IMR-90 (cell line): ENCODE data around the gene HOTAIR. TPM values are rescaled to one million over a fixed set of nuclear protein-coding genes. Genes with fewer than 3 reads are reported as not detected.

ENCODE experiments used
- ATAC-seq: fragments of 200-7000 bp; cut with Tn5 transposase; 2 replicates; pipeline ENCODE4 v1.9.1; 2020; ENCODE audit warnings: low read depth, mild to moderate bottlenecking, moderate library complexity
- BruUV-seq: library from RNA; stranded (reverse); fragments of 400-500 nt; replicated peaks from 2 replicates; lab custom pipeline; 2021; lab: Mats Ljungman, UMichigan
- CTCF ChIA-PET: fragments of 300-600 bp; formaldehyde crosslinking; extraction: SDS; loops from one replicate; lab custom pipeline; 2021; ENCODE audit warnings: antibody characterized with exemption; lab: Yijun Ruan, JAX
- POLR2A ChIA-PET: fragments of 300-600 bp; sonication (Branson Sonifier 250); formaldehyde crosslinking; loops from one replicate; lab custom pipeline; 2022; ENCODE audit warnings: antibody characterized with exemption; ENCODE audit not compliant: unreplicated experiment; lab: Charles Lee
- DNase-seq: peaks from one replicate; pipeline ENCODE4 v3.0.0; 2013
- H2AFZ ChIP-seq: replicated peaks from 2 replicates; pipeline ENCODE3; 2013; ENCODE audit warnings: low read length, mild to moderate bottlenecking; ENCODE audit not compliant: poor library complexity
- H2AK5ac ChIP-seq: 2 replicates; pipeline ENCODE4 v1.6.1; 2013; ENCODE audit warnings: low read depth, low read length, inconsistent platforms
- H2AK9ac ChIP-seq: replicated peaks from 2 replicates; pipeline ENCODE3; 2013; ENCODE audit warnings: mild to moderate bottlenecking, low read depth, low read length, moderate library complexity; ENCODE audit not compliant: poor library complexity
- H2BK120ac ChIP-seq: 2 replicates; pipeline ENCODE4 v1.6.1; 2013; ENCODE audit warnings: low read depth, low read length, inconsistent platforms
- H2BK15ac ChIP-seq: 3 replicates; pipeline ENCODE4 v1.6.1; 2013; ENCODE audit warnings: low read depth, low read length, inconsistent platforms
- H2BK20ac ChIP-seq: 2 replicates; pipeline ENCODE4 v1.6.1; 2013; ENCODE audit warnings: low read depth, mild to moderate bottlenecking, inconsistent platforms, low read length, moderate library complexity
- H2BK5ac ChIP-seq: 2 replicates; pipeline ENCODE4 v1.6.1; 2013; ENCODE audit warnings: mild to moderate bottlenecking, low read depth, low read length, inconsistent platforms; ENCODE audit not compliant: poor library complexity, severe bottlenecking
- H3K14ac ChIP-seq: replicated peaks from 2 replicates; pipeline ENCODE4 v1.6.1; 2013; ENCODE audit warnings: low read depth, low read length, inconsistent platforms
- H3K18ac ChIP-seq: 2 replicates; pipeline ENCODE4 v1.6.1; 2013; ENCODE audit warnings: low read depth, low read length, control low read depth
- H3K23ac ChIP-seq: 2 replicates; pipeline ENCODE4 v1.6.1; 2013; ENCODE audit warnings: low read depth, low read length, inconsistent platforms
- H3K27ac ChIP-seq: 2 replicates; pipeline ENCODE4 v1.5.1; 2013; ENCODE audit warnings: mild to moderate bottlenecking, control low read depth, low read length; ENCODE audit not compliant: insufficient read depth
- H3K27me3 ChIP-seq: 2 replicates; pipeline ENCODE4 v1.6.1; 2013; ENCODE audit warnings: low read length; ENCODE audit not compliant: control insufficient read depth, insufficient read depth
- H3K36me3 ChIP-seq: 2 replicates; pipeline ENCODE4 v1.6.1; 2013; ENCODE audit warnings: low read length, mixed read lengths; ENCODE audit not compliant: control insufficient read depth, insufficient read depth
- H3K4ac ChIP-seq: 2 replicates; pipeline ENCODE4 v1.6.1; 2013; ENCODE audit warnings: low read depth, low read length, inconsistent platforms
- H3K4me1 ChIP-seq: 2 replicates; pipeline ENCODE4 v1.6.1; 2013; ENCODE audit warnings: low read length, mixed read lengths; ENCODE audit not compliant: control insufficient read depth, insufficient read depth
- H3K4me2 ChIP-seq: 2 replicates; pipeline ENCODE4 v1.6.1; 2013; ENCODE audit warnings: low read depth, mild to moderate bottlenecking, control low read depth, low read length, moderate library complexity
- H3K4me3 ChIP-seq: 2 replicates; pipeline ENCODE4 v1.5.1; 2013; ENCODE audit warnings: low read depth, mild to moderate bottlenecking, control low read depth, low read length, moderate library complexity; ENCODE audit not compliant: insufficient read depth
- H3K56ac ChIP-seq: 2 replicates; pipeline ENCODE4 v1.6.1; 2013; ENCODE audit warnings: low read length, inconsistent platforms; ENCODE audit not compliant: insufficient read depth; ENCODE audit errors: extremely low read depth
- H3K79me1 ChIP-seq, 2 experiments: 2 replicates each; pipeline ENCODE4 v1.6.1; 2013; ENCODE audit warnings: low read length in 2 of 2, inconsistent platforms in 1 of 2, low read depth in 1 of 2
- H3K9ac ChIP-seq: 2 replicates; pipeline ENCODE4 v1.6.1; 2013; ENCODE audit warnings: low read depth, low read length, control low read depth
- H3K9me1 ChIP-seq: 2 replicates; pipeline ENCODE4 v1.6.1; 2013; ENCODE audit warnings: low read length, inconsistent platforms; ENCODE audit not compliant: insufficient read depth
- H3K9me3 ChIP-seq: 2 replicates; pipeline ENCODE4 v1.6.1; 2013; ENCODE audit warnings: low read length; ENCODE audit not compliant: control insufficient read depth, insufficient read depth
- H4K20me1 ChIP-seq: 2 replicates; pipeline ENCODE4 v1.6.1; 2013; ENCODE audit warnings: low read length, inconsistent platforms; ENCODE audit not compliant: insufficient read depth
- H4K5ac ChIP-seq: 2 replicates; pipeline ENCODE4 v1.6.1; 2013; ENCODE audit warnings: mild to moderate bottlenecking, low read depth, low read length, control low read depth
- H4K8ac ChIP-seq, 2 experiments: 2 replicates each; pipeline ENCODE4 v1.6.1; 2013; ENCODE audit warnings: low read depth in 2 of 2, low read length in 2 of 2, control low read depth in 1 of 2, inconsistent platforms in 1 of 2
- H4K91ac ChIP-seq: 2 replicates; pipeline ENCODE4 v1.6.1; 2013; ENCODE audit warnings: low read depth, low read length, inconsistent platforms; ENCODE audit not compliant: insufficient read depth
- MAFK ChIP-seq: IDR thresholded peaks from 2 replicates; pipeline ENCODE4 v1.6.1; 2012; ENCODE audit warnings: low read depth, low read length, improper control_type of control experiment
- WGBS, 2 experiments: methylation state at CpG; one replicate each; pipeline versions ENCODE4 v1.1.5 to v1.1.7; 2013; ENCODE audit warnings: missing lambda C conversion rate in 2 of 2; ENCODE audit not compliant: insufficient read length in 1 of 2; ENCODE audit errors: extremely low coverage in 2 of 2; 5-methylcytosine and 5-hydroxymethylcytosine counted together
- dilution Hi-C: fragments of 300-500 bp; cut with HindIII; formaldehyde crosslinking; loops from one replicate; pipeline ENCODE4 v1.14.3; 2018; ENCODE audit warnings: low sequenced_read_pairs; ENCODE audit not compliant: unreplicated experiment
- in situ Hi-C: fragments of 300-500 bp; cut with MboI; formaldehyde crosslinking; loops from 3 replicates; pipeline ENCODE4 v1.14.3; 2019; ENCODE audit warnings: low sequenced_read_pairs, inconsistent platforms, mixed read lengths
- intact Hi-C: fragments of 100-400 bp; cut with micrococcal nuclease; formaldehyde crosslinking; loops from 2 replicates; pipeline ENCODE4 v1.10.0; 2022
- polyA plus RNA-seq, 3 experiments: library from polyadenylated mRNA; depleted of rRNA; stranded (reverse); fragments of >200 nt; gene quantifications; 2 replicates each; pipeline ENCODE4 v1.2.3, GENCODE V29; 2012; ENCODE audit warnings: low replicate concordance in 1 of 3
- total RNA-seq: library from RNA; depleted of rRNA; stranded (reverse); fragments of >200 nt; gene quantifications from 2 replicates; pipeline ENCODE4 v1.2.3, GENCODE V29; 2012
- TF ChIP-seq, protein P1 (sequence below): conservative IDR thresholded peaks from 2 replicates; pipeline ENCODE4 v1.5.1; 2012; ENCODE audit warnings: mild to moderate bottlenecking, low read depth, low read length, improper control_type of control experiment
- TF ChIP-seq, protein P2 (sequence below): fragments of 150-350 bp; IDR thresholded peaks from 2 replicates; pipeline ENCODE4 v1.6.1; 2016; ENCODE audit warnings: low read depth, mild to moderate bottlenecking, low read length, moderate library complexity, borderline replicate concordance
- TF ChIP-seq, protein P3 (sequence below): fragments of 150-350 bp; IDR thresholded peaks from 2 replicates; pipeline ENCODE4 v1.6.1; 2017; ENCODE audit warnings: mild to moderate bottlenecking, antibody characterized with exemption, low read length, low read depth

The HOTAIR gene
- total and polyA plus RNA-seq, 2 of the 4 experiments (the other 2 are of a cell fraction): not detected

DNA sequence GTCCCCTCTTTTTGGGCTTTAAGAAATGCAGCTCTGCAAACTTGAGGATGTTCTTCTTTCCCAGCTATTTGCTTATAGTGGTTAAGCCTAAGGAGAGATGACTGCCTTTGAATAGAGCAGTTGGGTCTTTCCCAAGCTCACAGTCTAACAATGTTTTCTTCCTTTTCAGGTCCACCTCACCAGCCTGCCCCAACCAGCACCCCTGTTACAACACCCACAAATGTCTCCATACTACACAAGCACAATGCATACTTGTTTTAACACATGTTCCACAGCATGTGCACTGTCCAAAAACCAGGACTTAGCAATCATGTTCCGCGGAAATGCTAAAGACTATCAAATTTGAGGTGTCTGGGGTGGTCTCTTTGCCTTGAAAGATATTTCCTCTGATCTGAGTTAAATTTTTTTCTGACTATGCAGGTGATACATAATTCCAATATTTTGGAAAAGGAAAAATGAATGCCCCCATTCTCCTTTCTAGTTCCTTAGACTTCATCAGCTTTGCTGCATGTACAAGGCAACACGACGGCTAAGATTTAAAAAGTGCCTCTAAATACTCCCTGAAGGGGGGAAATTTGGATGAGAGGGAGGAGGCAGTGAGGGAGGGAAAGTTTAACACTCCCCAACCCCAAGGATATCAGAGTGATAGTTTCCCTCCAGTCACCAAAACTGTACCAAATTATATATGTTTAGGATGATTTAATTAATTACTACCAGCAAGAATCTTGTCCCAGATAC lies 42.7 kb downstream of the HOTAIR start:
- dilution Hi-C loops (no loop called here), in situ Hi-C loops (no loop called here)
- no CpG with 5 or more reads among the region's 4 CpGs for WGBS, 2 experiments

More for the DNA sequence above, 42.7 kb downstream of the HOTAIR start:
- Histone ChIP-seq H4K91ac (no peak overlapping the region), H4K5ac (no peak overlapping the region), H3K4me3 (no peak overlapping the region), H2AK9ac (no peak overlapping the region), H3K9me1 (no peaks in the 10 kb centered on the region), H2AK5ac (no peak overlapping the region), H3K36me3 (no peaks in the 10 kb centered on the region), H4K20me1 (no peaks in the 10 kb centered on the region), H2AFZ (no peak overlapping the region), H3K4me2 (no peak overlapping the region), H3K23ac (no peak overlapping the region), H3K27ac (no peak overlapping the region), H3K79me1 (no peaks in the 10 kb centered on the region), H2BK120ac (no peak overlapping the region), H4K8ac (no peak overlapping the region), H3K4ac (no peak overlapping the region), H2BK5ac (no peak overlapping the region), H3K14ac (no peak overlapping the region), H3K9ac (no peak overlapping the region), H3K27me3 (peaks cover 88% of the 10 kb centered on the region), H3K4me1 (no peaks in the 10 kb centered on the region), H2BK15ac (no peak overlapping the region), H3K9me3 (peaks cover 6% of the 10 kb centered on the region; the same call in 1 of the 2 replicates), H2BK20ac (no peak overlapping the region), H3K56ac (no peak overlapping the region), H3K18ac (no peak overlapping the region)
- ChIA-PET POLR2A (no interaction called here), CTCF (no interaction called here)
- no peak for ATAC-seq
- intact Hi-C loops: no loop called here
- TF ChIP-seq, protein P1, sequence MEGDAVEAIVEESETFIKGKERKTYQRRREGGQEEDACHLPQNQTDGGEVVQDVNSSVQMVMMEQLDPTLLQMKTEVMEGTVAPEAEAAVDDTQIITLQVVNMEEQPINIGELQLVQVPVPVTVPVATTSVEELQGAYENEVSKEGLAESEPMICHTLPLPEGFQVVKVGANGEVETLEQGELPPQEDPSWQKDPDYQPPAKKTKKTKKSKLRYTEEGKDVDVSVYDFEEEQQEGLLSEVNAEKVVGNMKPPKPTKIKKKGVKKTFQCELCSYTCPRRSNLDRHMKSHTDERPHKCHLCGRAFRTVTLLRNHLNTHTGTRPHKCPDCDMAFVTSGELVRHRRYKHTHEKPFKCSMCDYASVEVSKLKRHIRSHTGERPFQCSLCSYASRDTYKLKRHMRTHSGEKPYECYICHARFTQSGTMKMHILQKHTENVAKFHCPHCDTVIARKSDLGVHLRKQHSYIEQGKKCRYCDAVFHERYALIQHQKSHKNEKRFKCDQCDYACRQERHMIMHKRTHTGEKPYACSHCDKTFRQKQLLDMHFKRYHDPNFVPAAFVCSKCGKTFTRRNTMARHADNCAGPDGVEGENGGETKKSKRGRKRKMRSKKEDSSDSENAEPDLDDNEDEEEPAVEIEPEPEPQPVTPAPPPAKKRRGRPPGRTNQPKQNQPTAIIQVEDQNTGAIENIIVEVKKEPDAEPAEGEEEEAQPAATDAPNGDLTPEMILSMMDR: no peak
- TF ChIP-seq, protein P2, sequence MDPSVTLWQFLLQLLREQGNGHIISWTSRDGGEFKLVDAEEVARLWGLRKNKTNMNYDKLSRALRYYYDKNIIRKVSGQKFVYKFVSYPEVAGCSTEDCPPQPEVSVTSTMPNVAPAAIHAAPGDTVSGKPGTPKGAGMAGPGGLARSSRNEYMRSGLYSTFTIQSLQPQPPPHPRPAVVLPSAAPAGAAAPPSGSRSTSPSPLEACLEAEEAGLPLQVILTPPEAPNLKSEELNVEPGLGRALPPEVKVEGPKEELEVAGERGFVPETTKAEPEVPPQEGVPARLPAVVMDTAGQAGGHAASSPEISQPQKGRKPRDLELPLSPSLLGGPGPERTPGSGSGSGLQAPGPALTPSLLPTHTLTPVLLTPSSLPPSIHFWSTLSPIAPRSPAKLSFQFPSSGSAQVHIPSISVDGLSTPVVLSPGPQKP: no peak
- TF ChIP-seq, protein P3, sequence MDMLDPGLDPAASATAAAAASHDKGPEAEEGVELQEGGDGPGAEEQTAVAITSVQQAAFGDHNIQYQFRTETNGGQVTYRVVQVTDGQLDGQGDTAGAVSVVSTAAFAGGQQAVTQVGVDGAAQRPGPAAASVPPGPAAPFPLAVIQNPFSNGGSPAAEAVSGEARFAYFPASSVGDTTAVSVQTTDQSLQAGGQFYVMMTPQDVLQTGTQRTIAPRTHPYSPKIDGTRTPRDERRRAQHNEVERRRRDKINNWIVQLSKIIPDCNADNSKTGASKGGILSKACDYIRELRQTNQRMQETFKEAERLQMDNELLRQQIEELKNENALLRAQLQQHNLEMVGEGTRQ: no peak
- no peak for TF ChIP-seq MAFK
- no TSS peak for BruUV-seq
- DNase-seq: no peak
